Vagina (tissue), 2 donors: ENCODE data around the gene BPIFA3.

Experiments used
- CTCF ChIP-seq, 3 experiments: fragments of 450-650 bp in 2 of 3; fragments of 200-600 bp in 1 of 3; sonication (generic) in 1 of 3; IDR thresholded peaks; one replicate each; pipeline ENCODE4 v1.5.1; 2017 to 2019; ENCODE audit warnings: antibody characterized with exemption in 3 of 3, mild to moderate bottlenecking in 2 of 3, moderate library complexity in 2 of 3
- POLR2A ChIP-seq, 2 donors: fragments of 450-650 bp; IDR thresholded peaks; one replicate each; pipeline ENCODE4 v1.6.1; 2017; ENCODE audit warnings: antibody characterized with exemption in 2 of 2, mild to moderate bottlenecking in 2 of 2, moderate library complexity in 2 of 2

- TF ChIP-seq CTCF (IDR thresholded peaks at IDR 0.05) = no peak
- TF ChIP-seq POLR2A (IDR thresholded peaks at IDR 0.05) = no peak
Observed at GRCh38 chr20:33202451-33202850, 14.7 kb upstream of the BPIFA3 start.
